HG03457 (cell line): ENCODE results near the gene ETV7.

Experiments
- ATAC-seq: cut with Tn5 transposase; IDR thresholded peaks from one replicate; pipeline ENCODE4 v1.9.1; 2021; ENCODE audit warnings: moderate number of reproducible peaks; ENCODE audit not compliant: unreplicated experiment

ETV7 gene

DNA sequence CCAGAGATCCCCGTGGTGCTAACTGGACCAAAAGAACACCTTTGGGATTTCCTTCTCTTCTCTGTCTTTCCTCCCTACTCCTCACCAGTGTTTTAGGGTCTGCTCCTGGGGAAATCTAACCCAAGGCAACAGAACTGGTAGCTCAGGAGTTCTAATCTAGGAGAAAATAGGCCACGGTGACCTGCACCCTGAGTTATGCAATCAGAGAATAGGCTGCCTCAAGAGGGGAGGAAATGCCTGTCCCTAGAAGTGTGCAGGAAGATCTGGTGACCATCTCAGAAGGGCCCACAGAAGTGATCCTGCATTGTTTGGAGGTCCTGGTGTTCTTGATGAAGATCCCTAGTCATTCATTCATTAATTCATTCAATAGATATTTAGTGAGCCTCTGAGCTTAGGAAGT, 3.4 kb downstream of the ETV7 start:
- ATAC-seq, result no peak

DNA sequence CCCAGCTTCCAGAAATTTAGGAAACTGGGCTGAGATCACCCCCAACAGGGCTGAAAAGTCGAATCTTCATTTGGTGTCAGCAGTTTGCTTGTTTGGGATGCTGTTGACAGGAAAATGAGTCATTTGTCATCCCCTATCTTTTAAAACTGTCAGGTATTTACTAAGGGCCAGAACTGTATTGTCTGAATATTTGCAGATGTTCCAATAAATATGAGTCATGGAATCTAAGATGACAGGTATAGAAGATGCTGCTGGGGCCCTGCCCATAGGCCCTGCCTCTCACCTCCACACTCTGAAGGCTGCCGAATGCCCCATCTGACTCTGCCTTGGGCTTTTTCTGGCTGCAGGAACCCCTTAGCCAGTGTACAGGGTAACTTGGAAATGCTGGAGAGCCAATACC, 3.9 kb downstream of the ETV7 start:
- no peak for ATAC-seq

DNA sequence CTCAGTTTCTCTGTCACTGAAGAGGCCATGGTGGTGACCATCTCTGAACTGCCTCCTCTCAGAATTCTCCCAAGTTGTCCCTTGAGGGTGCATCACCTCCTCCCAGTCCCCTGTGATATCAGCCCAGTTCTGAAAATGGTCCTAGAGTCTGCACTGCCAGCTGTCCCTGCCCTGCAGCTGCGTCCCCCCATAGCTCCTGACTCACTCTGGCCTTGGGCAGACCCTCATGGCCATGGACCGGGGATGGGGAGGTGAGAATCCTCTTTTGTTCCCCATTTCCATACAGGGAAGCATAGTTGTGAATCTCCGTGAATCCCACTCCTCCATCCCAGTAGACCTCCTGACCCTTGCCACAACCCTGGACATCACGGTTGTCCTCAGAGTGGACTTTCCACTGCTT, 4.5 kb downstream of the ETV7 start:
- ATAC-seq, result no peak

DNA sequence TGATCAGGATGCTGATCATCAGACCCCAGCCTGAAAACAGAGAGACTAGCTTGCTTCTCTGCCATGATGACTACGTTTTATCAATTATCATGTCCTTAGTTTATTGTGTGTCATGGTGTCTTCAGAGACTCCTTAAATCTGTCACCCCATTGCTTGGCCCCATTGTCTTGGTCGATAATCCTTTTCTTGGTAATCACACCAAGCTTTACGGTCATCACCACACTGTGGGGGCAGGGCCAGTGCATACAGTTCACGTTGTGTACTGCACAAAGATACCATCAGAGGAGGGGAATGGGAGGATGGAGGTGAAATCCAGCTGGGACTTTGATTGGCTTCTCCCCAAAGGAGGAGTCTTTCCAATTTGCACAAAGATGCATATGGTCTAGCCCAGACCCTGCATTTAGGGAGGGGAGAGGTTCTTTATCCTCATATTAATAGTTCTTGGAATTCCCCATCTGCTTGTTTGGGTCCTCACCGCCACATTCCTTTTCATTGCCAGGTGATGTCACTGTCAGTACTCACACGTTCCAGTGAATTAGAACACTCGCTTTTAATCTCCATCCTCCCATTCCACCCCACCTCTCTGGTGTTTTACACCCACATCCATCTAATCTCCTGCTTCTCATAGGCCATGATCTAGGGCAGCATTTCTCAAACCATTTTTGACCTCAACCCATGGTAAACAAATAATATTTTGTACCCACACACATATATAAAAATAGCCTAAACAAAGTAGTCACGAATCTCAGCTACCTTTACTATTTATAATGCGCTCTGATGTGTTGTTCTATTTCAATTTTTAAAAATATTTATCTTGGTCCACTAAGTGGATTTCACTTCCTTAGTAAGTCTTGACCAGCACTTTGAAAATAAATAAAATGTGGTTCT, 5.7 kb downstream of the ETV7 start:
- no peak for ATAC-seq

DNA sequence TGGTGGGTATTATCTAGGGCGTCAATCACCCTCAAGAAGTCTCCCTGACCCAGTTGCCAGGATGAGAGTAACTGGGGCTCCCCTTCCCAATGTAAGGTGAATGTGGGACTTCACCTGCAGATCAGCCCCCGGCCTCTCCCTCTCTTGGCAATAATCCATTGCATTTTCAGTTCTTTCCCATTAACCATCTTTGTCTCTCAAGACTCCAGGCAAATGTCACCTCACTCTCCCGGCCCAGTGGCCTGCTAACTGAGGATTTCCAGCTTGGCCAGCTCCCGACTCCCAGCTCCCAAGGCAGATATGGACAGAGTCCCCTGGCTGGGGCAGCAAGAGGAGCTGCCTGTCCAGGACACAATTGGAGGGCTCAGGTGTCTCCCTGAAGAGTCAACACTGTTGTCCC, 7.3 kb downstream of the ETV7 start:
- ATAC-seq, result no peak

DNA sequence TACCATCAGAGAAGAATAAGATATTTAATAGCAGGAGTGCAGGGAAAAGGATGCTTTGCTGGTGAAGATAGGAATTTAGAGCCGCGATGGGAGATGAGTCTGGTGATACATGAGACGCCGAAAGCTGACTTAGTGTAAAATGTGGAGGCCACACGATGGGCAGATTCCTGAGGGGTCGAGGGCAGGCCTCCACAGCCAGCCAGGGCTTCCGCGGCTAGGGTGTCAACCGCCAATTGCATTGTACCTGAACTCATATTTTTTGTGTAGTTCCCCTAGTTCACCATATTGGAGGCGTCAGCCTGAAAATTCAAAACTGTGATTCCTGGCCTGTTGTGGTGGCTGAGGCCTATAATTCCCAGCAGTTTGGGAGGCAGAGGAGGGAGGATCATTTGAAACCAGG, 8.5 kb downstream of the ETV7 start:
- ATAC-seq, result no peak

DNA sequence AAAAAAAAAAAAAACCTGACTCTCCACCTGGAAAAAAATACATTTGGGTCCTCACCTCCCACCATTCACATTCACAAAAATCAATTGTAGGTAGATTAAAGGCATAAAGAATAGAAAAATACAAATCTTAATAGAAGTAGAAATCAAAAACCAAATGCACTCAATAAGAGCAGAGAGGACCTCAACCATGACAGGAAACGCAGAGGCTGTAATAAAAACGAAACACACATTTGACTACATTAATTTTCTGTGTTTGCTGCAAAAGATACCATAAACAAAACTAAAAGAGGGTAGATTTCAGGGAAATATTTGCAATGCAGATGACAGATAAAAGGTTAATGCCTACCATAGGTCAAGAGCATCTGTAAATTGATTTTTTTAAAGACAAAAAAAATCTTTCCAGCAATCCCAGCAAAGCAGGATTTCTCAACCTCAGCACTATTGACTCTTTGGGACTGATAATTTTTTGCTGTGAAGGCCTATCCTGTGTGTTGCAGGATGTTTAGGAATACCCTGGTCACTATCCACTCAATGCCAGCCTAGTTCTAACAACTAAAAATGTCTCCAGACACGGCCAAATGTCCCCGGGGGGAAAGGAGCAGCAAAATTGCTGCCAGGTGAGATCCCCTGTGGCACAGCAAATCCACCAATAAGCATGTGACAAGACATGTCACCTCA, 9.1 kb downstream of the ETV7 start:
- ATAC-seq, result no peak

DNA sequence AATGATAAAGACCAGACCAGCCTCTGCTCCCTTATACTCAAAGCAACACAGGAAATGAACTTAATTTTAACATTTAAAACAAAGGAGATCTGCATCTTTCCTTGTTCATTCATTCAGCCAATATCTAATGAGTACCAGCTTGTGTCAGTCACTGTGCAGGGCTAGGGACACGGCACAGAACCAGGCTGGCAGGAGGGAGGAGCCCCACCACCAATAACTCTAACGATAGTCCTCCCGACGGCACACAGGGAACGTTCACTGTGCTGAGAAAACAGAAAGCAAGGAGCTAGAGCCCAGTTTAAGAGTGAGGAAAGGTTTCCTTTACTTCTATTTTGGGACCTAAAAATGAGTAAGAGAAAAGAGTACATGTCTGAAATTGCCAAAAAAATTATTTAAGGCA, 9.9 kb downstream of the ETV7 start:
- ATAC-seq, result no peak

DNA sequence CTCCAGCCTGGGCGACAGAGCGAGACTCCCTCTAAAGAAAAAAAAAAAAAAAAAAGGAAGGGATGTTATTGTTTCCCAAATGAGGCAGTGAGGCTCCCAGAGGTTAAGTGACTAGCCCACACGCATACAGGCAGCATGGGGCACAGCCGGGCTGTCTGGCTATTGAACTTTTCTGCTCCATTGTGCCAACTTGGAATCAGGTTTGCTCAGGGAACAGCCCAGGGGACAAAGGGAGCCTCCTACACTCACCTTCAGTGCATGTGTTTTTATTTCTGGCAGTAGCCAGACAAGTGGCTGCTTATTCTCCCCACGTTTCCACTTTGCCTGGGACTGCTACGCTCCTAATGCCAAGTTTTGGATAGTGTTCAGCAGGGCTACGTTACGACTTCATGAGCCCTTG, 10.7 kb downstream of the ETV7 start:
- ATAC-seq, result no peak

DNA sequence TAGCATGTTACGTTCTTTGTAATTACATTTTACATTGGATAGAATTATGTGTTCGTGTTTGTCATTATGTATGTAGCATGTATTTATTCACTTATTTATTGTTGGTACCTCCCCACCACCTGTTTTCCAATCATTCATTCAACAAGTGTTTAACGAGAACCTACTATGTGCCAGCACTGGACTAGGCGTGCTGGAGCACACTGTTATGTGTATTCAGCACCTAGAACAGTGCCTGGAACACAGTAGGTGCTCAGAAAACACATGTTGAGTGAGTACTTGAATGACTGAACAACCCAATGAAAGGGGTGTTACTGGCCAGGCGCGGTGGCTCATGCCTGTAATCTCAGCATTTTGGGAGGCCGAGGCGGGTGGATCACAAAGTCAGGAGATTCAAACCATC, 11.3 kb downstream of the ETV7 start:
- no peak for ATAC-seq

DNA sequence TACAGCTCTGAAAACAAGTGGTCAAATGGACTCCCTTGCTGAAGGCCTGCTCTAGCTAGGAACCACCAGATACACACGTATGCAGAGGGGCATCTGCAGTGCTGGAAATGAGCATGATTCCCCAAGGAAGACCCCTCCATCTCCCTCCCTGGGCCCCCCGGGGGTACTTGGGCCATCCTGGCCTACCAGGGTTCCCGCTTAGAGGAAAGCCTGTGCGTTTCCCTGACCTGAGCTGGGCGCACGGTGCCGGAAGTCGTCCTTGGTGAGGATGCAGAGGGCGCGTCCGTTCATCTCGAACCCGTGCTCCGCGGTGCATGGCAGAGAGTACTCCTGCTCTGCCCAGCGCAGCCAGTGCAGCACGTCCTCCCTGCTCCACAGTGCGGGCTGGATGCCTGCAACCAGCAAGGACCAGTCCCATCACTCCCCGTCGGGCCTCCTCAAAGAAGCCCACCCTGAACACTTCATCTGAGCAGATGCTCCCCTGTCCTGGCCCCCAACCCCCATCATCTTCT, 11.8 kb downstream of the ETV7 start:
- ATAC-seq, result no peak

DNA sequence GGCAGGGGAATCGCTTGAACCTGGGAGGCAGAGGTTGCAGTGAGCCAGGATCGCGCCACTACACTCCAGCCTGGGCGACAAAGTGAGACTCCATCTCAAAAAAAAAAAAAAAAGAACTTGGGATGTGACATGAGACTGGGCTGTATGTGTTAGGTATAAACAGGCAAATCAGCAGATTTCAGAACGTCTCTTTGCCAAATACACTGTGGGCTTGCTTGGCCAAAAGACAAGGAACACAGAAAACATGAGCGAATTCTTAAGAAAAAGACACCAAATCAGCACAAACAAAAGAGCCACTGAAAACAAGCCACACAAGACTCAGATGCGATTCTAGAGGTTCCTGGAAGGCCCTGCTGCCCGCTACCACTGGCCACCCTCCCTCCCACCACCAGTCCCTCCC, 12.5 kb downstream of the ETV7 start:
- ATAC-seq, result no peak

DNA sequence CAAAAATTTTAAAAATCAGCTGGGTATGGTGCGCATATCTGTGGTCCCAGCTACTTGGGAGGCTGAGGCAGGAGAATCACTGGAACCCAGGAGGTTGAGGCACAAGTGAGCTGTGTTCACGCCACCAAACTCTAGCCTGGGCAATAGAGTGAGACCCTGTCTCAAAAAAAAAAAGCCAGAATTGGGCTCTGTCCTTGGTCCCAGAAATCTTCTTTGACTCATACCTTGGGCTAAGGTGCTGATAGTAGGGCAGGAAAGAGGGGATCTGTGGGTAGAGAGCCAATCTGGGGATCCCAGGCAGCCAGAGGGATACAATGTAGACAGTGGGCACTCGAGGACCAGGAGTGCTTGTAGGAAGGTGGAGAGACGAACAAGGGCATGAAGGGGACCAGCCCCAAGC, 13.3 kb downstream of the ETV7 start:
- no peak for ATAC-seq

DNA sequence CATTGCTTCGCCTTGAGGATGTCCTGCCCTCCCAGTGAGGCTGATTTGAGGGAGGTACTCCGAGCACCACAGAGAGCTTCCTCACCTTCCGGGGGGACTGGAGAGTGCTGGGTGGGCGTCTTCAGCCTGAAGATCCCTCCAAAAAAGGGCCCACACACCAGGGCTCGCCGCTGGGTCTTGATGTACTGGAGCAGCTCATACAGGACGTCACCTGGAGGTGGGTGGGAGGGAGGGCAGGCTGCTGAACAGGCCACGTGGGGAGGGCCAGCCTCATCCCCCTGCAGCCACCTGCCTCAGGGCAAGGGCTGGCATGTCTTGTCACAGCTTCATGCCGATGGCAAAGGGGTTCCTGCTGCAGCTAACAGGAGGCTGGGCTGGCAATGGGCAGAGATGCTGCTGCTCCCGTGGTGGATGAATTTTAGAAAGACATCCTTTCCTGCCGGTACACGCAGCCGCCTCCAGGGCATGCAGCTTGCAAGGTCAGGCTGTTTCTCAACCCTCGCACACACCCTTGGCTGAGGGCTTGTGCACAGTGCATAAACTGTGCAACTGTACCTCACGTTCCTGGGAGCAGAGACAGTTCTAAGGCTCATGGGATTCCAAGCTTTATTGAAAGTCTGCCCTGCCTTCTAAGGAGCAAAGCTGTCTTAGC, 14.0 kb downstream of the ETV7 start:
- ATAC-seq, result no peak

DNA sequence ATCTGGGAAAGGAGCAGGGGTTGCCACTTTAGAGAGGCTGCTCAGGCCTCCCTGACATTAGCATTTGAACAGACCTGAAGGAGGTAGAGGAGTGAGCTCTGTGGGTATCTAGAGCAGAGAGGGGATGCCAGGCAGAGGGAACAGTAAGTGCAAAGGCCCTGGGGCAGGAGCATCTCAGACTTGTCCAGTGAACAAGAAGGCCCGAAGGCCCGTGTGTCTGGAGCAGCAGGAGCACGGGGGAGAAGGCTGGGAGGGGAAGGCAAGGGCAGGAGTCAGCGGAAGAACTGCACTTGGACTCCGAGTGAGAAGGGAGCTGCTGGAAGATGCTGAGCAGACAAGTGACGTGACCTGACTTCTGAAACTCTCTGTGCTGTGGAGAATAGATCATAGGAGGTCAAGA, 15.4 kb downstream of the ETV7 start:
- ATAC-seq, result no peak

DNA sequence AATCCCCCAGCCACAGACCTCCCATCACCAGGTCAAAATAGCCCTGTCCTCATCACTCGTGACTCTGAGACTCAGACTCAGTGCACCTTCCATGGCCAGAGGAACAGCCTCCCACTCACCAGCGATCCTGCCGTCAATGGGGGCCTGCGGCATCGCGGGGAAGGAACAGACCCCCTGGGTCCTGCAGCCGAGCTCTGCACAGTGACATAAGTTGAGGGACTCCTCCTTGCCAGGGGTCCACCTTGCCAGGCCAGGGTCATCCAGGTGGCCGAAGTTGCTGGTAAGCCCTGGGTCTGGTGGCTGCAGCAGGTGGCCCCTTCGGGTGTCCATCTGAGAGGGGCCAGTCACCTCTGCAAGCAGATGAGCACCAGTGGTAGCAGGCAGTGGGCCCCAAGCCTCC, 16.3 kb downstream of the ETV7 start:
- no peak for ATAC-seq

DNA sequence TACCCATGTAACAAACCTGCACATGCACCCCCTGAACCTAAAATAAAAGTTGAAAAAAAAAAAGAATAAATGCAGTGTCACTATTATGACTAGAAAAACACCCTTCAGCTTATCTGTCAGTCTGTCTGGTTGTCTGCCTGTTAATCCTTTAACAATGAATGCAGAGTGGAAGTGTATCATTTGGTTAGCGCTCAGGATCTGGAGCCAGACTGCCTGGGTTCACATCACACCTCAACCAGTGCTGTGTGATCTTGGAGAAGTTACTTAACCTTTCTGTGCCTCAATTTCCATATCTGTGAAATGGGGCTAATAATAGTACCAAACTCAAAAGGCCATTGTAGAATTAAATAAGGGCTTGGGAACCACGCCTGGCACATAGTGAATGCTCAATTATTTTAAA, 16.8 kb downstream of the ETV7 start:
- no peak for ATAC-seq

DNA sequence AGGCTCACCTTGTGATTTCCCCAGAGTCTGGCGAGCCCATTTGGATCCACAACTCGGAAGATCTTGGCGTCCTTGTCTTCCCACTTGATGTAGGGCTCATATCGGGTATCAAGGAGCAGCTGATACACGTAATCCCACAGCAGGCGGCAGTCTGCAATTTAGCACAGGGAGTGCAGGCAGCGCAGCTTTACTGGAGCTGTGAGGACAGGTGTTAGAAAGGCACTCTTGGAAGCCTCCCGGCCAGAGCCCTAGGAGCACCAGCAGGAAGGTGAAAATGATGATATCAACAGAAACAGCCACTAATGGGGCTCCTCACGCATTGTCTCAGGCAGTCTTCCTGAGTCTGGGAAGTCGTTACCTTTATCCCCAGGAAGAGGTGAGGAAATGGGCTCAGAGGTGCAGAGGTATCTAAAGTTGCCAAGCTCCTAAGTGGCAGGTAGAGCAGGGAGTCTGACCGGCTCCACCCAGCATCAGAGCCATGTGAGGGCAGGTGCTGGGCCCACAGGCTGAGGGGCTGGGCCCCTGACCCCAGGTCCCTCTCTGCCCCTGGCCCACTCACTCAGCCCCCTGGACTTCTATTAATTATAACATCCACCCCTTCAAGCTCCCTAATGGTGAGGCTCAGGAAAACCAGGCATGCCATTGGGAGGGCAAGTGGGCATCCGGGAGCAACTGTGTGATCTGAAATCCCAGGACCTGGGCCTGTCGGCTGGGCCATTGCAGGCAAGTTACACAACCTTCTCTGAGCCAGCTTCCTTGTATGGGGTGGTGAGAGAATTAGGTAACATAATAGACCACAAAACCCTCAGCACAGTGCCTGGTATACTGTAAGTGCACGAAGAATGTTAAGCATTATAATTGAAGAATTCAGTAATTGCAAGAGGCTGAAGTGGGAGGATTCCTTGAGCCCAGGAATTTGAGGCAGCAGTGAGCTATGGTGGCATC, 18.3 kb downstream of the ETV7 start:
- no peak for ATAC-seq

DNA sequence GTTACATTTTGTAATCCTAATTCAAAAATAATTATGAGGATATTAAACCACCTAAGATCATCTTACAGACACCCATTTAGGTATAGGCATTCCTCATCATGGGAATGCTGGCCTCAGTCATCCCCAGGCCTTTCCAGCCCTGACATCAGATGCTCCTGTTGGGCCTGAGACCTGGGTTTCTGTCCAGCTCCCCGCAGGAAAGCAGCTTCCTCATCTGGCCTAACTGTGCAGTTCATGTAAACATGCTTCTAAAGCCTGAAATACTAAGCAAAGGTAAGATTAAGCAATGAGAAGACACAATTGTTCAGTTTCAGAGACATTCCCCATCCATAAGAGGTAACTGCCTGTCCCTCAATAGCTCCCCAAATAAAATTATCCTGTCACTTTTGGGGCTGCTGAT, 19.0 kb downstream of the ETV7 start:
- ATAC-seq, result no peak

DNA sequence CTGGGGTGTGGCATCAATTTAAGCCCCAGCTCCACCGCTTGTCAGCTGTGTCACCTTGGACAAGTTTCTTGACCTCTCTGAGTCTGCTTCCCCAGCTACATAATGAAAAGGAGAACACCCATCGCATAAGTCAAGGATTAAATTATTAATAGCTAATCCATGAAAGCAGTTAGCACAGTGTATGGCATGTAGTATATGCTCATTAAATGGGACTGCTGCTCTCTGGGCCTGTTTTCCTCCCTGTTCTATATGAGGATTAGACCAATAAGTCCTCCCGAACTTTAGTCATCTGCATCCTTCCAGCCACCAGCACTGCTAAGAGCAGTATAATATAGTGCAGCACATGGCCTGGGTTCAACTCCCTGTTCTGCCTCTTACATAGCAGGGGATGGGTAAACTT, 19.7 kb downstream of the ETV7 start:
- ATAC-seq, result no peak
